GM18511 (cell line): Measurements from ENCODE around the gene ARFGAP1.

Experiments
- ATAC-seq: cut with Tn5 transposase; IDR thresholded peaks from one replicate; pipeline ENCODE4 v1.9.1; 2021; ENCODE audit warnings: mild to moderate bottlenecking, moderate library complexity; ENCODE audit not compliant: unreplicated experiment

ARFGAP1 gene

GRCh38 chr20:63272105-63273058, at the start of gene ARFGAP1:
Gene ARFGAP1, plus strand, starts transcription at chr20:63272813. Its CDS starts 2,768 bp downstream, at chr20:63275581.
- ATAC-seq = peak; percentile 90

- ATAC-seq = no peak
Observed at GRCh38 chr20:63223121-63223825, 49.3 kb upstream of the ARFGAP1 start.

GRCh38 chr20:63223826-63224207, 48.8 kb upstream of the ARFGAP1 start:
- ATAC-seq = no peak

GRCh38 chr20:63224412-63225081, 48.1 kb upstream of the ARFGAP1 start:
- ATAC-seq = no peak

GRCh38 chr20:63225082-63225454, 47.5 kb upstream of the ARFGAP1 start:
- ATAC-seq = no peak

GRCh38 chr20:63226042-63226943, 46.3 kb upstream of the ARFGAP1 start:
- ATAC-seq = no peak

GRCh38 chr20:63227260-63227659, 45.4 kb upstream of the ARFGAP1 start:
- no peak for ATAC-seq

GRCh38 chr20:63228806-63229205, 43.8 kb upstream of the ARFGAP1 start:
- no peak for ATAC-seq

GRCh38 chr20:63230800-63231268, 41.8 kb upstream of the ARFGAP1 start:
- ATAC-seq = no peak

GRCh38 chr20:63232235-63233060, 40.2 kb upstream of the ARFGAP1 start:
- ATAC-seq = no peak

- no peak for ATAC-seq
Observed at GRCh38 chr20:63233061-63233344, 39.6 kb upstream of the ARFGAP1 start.

- no peak for ATAC-seq
Observed at GRCh38 chr20:63233924-63234323, 38.7 kb upstream of the ARFGAP1 start.

- ATAC-seq = no peak
Observed at GRCh38 chr20:63234693-63235398, 37.8 kb upstream of the ARFGAP1 start.

GRCh38 chr20:63235399-63235983, 37.1 kb upstream of the ARFGAP1 start, which contains the start of gene BIRC7:
Gene BIRC7, plus strand, starts transcription at chr20:63235905. Its CDS starts 192 bp downstream, at chr20:63236097.
- no peak for ATAC-seq

GRCh38 chr20:63236116-63236837, 36.3 kb upstream of the ARFGAP1 start:
- ATAC-seq = no peak

- no peak for ATAC-seq
Observed at GRCh38 chr20:63238031-63238430, 34.6 kb upstream of the ARFGAP1 start.

GRCh38 chr20:63238514-63239125, 34.0 kb upstream of the ARFGAP1 start:
- no peak for ATAC-seq
